Neural cell (in vitro differentiated cells): ENCODE results near the gene BAIAP2L1. TPM values are rescaled to one million over a fixed set of nuclear protein-coding genes. Genes with fewer than 3 reads are reported as not detected.

Source experiments
- H2AFZ ChIP-seq: fragments of 200-600, 300-800 bp; sonication (generic), shearing (Covaris generic); 2 replicates; pipeline ENCODE4 v1.6.0; 2014; ENCODE audit warnings: low read depth, mild to moderate bottlenecking, antibody characterized with exemption, low read length, moderate library complexity
- H3F3A ChIP-seq: fragments of 200-600 bp; shearing (Covaris generic); 2 replicates; pipeline ENCODE4 v1.6.1; 2016; ENCODE audit warnings: mild to moderate bottlenecking, moderate library complexity, mixed read lengths, antibody characterized with exemption, low read length; ENCODE audit not compliant: insufficient read depth, poor library complexity, severe bottlenecking
- H3K27ac ChIP-seq: fragments of 200-600, 300-800 bp; sonication (generic), shearing (Covaris generic); 2 replicates; pipeline ENCODE4 v1.5.1; 2014; ENCODE audit warnings: mild to moderate bottlenecking, low read length, moderate library complexity
- H3K27me3 ChIP-seq: fragments of 300-800, 200-600 bp; sonication (generic), shearing (Covaris generic); 2 replicates; pipeline ENCODE4 v1.6.0; 2014; ENCODE audit warnings: mild to moderate bottlenecking, low read depth, low read length, moderate library complexity; ENCODE audit not compliant: insufficient read depth
- H3K36me3 ChIP-seq: fragments of 300-800, 200-600 bp; sonication (generic), shearing (Covaris generic); 2 replicates; pipeline ENCODE4 v1.5.1; 2014; ENCODE audit warnings: mild to moderate bottlenecking, antibody characterized with exemption, low read length, moderate library complexity; ENCODE audit not compliant: insufficient read depth
- H3K4me2 ChIP-seq: fragments of 300-800, 200-600 bp; sonication (generic), shearing (Covaris generic); 2 replicates; pipeline ENCODE4 v1.6.0; 2014; ENCODE audit warnings: mild to moderate bottlenecking, low read length
- H3K4me3 ChIP-seq: fragments of 300-800, 200-600 bp; sonication (generic), shearing (Covaris generic); 2 replicates; pipeline ENCODE4 v1.5.1; 2014; ENCODE audit warnings: mild to moderate bottlenecking, low read length, moderate library complexity
- H3K79me2 ChIP-seq: fragments of 200-600 bp; shearing (Covaris generic); replicated peaks from 2 replicates; pipeline ENCODE4 v1.6.0; 2014; ENCODE audit warnings: mild to moderate bottlenecking, low read length, moderate library complexity; ENCODE audit not compliant: insufficient read depth
- H3K9ac ChIP-seq: fragments of 300-800, 200-600 bp; sonication (generic), shearing (Covaris generic); 2 replicates; pipeline ENCODE4 v1.6.1; 2016; ENCODE audit warnings: mild to moderate bottlenecking, low read length, mixed read lengths
- H3K9me2 ChIP-seq: fragments of 200-600 bp; shearing (Covaris generic); 2 replicates; pipeline ENCODE4 v1.6.1; 2016; ENCODE audit warnings: mild to moderate bottlenecking, low read length, mixed read lengths; ENCODE audit not compliant: insufficient read depth
- H3K9me3 ChIP-seq: fragments of 200-600, 300-800 bp; sonication (generic), shearing (Covaris generic); 2 replicates; pipeline ENCODE4 v1.6.1; 2016; ENCODE audit warnings: mild to moderate bottlenecking, mixed run types, low read length, moderate library complexity, mixed read lengths
- H4K20me1 ChIP-seq: fragments of 200-600 bp; shearing (Covaris generic); 2 replicates; pipeline ENCODE4 v1.6.1; 2016; ENCODE audit warnings: mild to moderate bottlenecking, mixed run types; ENCODE audit not compliant: insufficient read depth
- EP300 ChIP-seq: fragments of 450-650 bp; conservative IDR thresholded peaks from 2 replicates; pipeline ENCODE4 v1.6.1; 2014; ENCODE audit warnings: antibody characterized with exemption, mild to moderate bottlenecking, moderate library complexity; ENCODE audit not compliant: poor library complexity, severe bottlenecking
- EZH2 ChIP-seq: fragments of 200-600, 300-800 bp; shearing (Covaris generic), sonication (generic); IDR thresholded peaks from 2 replicates; pipeline ENCODE4 v1.6.1; 2014; ENCODE audit warnings: antibody characterized with exemption, low read length, borderline replicate concordance, mild to moderate bottlenecking; ENCODE audit not compliant: insufficient read depth, poor library complexity, severe bottlenecking
- MXI1 ChIP-seq: fragments of 450-650 bp; conservative IDR thresholded peaks from 2 replicates; pipeline ENCODE4 v1.6.1; 2014; ENCODE audit warnings: antibody characterized with exemption, mild to moderate bottlenecking; ENCODE audit not compliant: poor library complexity, severe bottlenecking
- POLR2AphosphoS5 ChIP-seq: IDR thresholded peaks from 2 replicates; pipeline ENCODE4 v1.6.1; 2012
- RAD21 ChIP-seq: fragments of 450-650 bp; conservative IDR thresholded peaks from 2 replicates; pipeline ENCODE4 v1.6.1; 2014; ENCODE audit warnings: antibody characterized with exemption, mild to moderate bottlenecking, moderate library complexity
- SMC3 ChIP-seq: fragments of 450-650 bp; conservative IDR thresholded peaks from 2 replicates; pipeline ENCODE4 v1.6.1; 2014; ENCODE audit warnings: antibody characterized with exemption, mild to moderate bottlenecking, moderate library complexity; ENCODE audit not compliant: poor library complexity
- TAF1 ChIP-seq: IDR thresholded peaks from 2 replicates; pipeline ENCODE4 v1.6.1; 2012; ENCODE audit warnings: low read depth
- polyA plus RNA-seq: library from polyadenylated mRNA; depleted of rRNA; stranded (reverse); fragments of >200 nt; gene quantifications from 2 replicates; pipeline ENCODE4 v1.2.3, GENCODE V29; 2014
- TF ChIP-seq, protein P1 (sequence below): IDR thresholded peaks from 2 replicates; pipeline ENCODE4 v1.6.1; 2012; ENCODE audit warnings: borderline replicate concordance
- TF ChIP-seq, protein P2 (sequence below): fragments of 450-650 bp; IDR thresholded peaks from 2 replicates; pipeline ENCODE4 v1.5.1; 2014; ENCODE audit warnings: antibody characterized with exemption, mild to moderate bottlenecking, moderate library complexity; ENCODE audit not compliant: poor library complexity, severe bottlenecking

Gene BAIAP2L1
- polyA plus RNA-seq, 1 donor from 2014 or later = not detected

DNA sequence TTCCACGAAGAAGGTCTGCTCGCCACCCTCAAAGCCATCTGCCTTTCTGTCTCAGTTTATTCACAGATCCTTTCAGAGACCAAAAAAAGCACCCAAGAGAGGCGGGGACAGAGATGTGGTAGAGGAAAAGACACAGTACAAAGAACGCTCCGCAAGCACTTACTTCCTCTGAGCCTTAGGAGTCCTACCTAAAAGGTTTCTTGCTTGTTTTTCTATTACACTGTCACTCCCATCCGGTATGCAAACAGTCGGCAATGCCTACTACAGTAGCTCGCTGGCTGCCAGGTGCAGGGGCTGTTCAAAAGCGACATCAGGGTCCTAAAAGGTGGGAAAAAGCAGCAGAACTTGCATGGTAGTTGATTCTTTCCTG is 149.7 kb downstream of the BAIAP2L1 start:
- TF ChIP-seq POLR2AphosphoS5 = no peak
- TF ChIP-seq SMC3 = no peak
- TF ChIP-seq, protein P1, sequence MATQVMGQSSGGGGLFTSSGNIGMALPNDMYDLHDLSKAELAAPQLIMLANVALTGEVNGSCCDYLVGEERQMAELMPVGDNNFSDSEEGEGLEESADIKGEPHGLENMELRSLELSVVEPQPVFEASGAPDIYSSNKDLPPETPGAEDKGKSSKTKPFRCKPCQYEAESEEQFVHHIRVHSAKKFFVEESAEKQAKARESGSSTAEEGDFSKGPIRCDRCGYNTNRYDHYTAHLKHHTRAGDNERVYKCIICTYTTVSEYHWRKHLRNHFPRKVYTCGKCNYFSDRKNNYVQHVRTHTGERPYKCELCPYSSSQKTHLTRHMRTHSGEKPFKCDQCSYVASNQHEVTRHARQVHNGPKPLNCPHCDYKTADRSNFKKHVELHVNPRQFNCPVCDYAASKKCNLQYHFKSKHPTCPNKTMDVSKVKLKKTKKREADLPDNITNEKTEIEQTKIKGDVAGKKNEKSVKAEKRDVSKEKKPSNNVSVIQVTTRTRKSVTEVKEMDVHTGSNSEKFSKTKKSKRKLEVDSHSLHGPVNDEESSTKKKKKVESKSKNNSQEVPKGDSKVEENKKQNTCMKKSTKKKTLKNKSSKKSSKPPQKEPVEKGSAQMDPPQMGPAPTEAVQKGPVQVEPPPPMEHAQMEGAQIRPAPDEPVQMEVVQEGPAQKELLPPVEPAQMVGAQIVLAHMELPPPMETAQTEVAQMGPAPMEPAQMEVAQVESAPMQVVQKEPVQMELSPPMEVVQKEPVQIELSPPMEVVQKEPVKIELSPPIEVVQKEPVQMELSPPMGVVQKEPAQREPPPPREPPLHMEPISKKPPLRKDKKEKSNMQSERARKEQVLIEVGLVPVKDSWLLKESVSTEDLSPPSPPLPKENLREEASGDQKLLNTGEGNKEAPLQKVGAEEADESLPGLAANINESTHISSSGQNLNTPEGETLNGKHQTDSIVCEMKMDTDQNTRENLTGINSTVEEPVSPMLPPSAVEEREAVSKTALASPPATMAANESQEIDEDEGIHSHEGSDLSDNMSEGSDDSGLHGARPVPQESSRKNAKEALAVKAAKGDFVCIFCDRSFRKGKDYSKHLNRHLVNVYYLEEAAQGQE = no peak
- TF ChIP-seq MXI1 = no peak
- TF ChIP-seq EZH2 = no peak
- no peak for TF ChIP-seq RAD21
- no peak for TF ChIP-seq TAF1
- TF ChIP-seq, protein P2, sequence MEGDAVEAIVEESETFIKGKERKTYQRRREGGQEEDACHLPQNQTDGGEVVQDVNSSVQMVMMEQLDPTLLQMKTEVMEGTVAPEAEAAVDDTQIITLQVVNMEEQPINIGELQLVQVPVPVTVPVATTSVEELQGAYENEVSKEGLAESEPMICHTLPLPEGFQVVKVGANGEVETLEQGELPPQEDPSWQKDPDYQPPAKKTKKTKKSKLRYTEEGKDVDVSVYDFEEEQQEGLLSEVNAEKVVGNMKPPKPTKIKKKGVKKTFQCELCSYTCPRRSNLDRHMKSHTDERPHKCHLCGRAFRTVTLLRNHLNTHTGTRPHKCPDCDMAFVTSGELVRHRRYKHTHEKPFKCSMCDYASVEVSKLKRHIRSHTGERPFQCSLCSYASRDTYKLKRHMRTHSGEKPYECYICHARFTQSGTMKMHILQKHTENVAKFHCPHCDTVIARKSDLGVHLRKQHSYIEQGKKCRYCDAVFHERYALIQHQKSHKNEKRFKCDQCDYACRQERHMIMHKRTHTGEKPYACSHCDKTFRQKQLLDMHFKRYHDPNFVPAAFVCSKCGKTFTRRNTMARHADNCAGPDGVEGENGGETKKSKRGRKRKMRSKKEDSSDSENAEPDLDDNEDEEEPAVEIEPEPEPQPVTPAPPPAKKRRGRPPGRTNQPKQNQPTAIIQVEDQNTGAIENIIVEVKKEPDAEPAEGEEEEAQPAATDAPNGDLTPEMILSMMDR = no peak
- TF ChIP-seq EP300 = no peak
- no peaks in the 10 kb centered on the region for H3K9me3 ChIP-seq
- H2AFZ ChIP-seq = peak overlapping the region; percentile 91
- peaks cover 29% of the 10 kb centered on the region for H3K79me2 ChIP-seq
- peak overlapping the region; percentile 61 for H3K27ac ChIP-seq
- no peaks in the 10 kb centered on the region for H3K36me3 ChIP-seq
- no peaks in the 10 kb centered on the region for H4K20me1 ChIP-seq
- no peaks in the 10 kb centered on the region for H3K9me2 ChIP-seq
- peak overlapping the region; percentile 99 for H3K4me2 ChIP-seq
- no peaks in the 10 kb centered on the region for H3K27me3 ChIP-seq
- peak overlapping the region; percentile 99 for H3K4me3 ChIP-seq
- H3F3A ChIP-seq = no peaks in the 10 kb centered on the region
- peak overlapping the region; percentile 83 for H3K9ac ChIP-seq

DNA sequence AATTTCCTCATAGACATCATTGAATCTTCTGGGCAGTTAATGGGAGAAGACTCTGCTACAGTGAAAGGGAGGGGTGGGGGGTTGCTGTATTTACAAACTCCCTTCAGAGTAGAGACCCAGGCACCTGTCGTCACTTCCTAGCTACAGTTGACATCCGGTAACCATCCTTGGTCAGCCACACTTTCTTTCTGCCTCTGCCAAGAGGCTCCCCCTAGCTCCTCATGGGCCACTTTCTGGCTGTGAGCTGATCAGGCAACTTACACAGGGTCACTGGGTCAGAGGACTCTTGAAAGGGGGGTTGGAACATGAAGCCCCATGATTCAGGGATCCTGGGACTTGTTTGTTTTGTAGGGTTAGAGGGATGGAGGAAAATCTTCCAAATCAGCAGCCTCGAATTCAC is 150.1 kb downstream of the BAIAP2L1 start:
- H3K9ac ChIP-seq = peak overlapping the region; percentile 83
- no peak for TF ChIP-seq EZH2
- no peak for TF ChIP-seq MXI1
- TF ChIP-seq SMC3 = no peak
- TF ChIP-seq RAD21 = no peak
- TF ChIP-seq, protein P2 = no peak
- no peak for TF ChIP-seq TAF1
- TF ChIP-seq POLR2AphosphoS5 = no peak
- H3K4me2 ChIP-seq = peak overlapping the region; percentile 99
- no peaks in the 10 kb centered on the region for H3K36me3 ChIP-seq
- no peaks in the 10 kb centered on the region for H4K20me1 ChIP-seq
- H3K4me3 ChIP-seq = peak overlapping the region; percentile 99
- no peak overlapping the region for H2AFZ ChIP-seq
- no peaks in the 10 kb centered on the region for H3K9me2 ChIP-seq
- H3K9me3 ChIP-seq = no peaks in the 10 kb centered on the region
- no peaks in the 10 kb centered on the region for H3F3A ChIP-seq
- no peaks in the 10 kb centered on the region for H3K27me3 ChIP-seq
- peaks cover 29% of the 10 kb centered on the region for H3K79me2 ChIP-seq
- no peak overlapping the region for H3K27ac ChIP-seq
